Measurements from ENCODE around the gene FBXW8. TPM values are rescaled to one million over a fixed set of nuclear protein-coding genes. Genes with fewer than 3 reads are reported as not detected.

The FBXW8 gene
- polyA plus RNA-seq, 2 of the 4 experiments (the other 2 are of a cell fraction), result 9.8 to 15.7 TPM

DNA sequence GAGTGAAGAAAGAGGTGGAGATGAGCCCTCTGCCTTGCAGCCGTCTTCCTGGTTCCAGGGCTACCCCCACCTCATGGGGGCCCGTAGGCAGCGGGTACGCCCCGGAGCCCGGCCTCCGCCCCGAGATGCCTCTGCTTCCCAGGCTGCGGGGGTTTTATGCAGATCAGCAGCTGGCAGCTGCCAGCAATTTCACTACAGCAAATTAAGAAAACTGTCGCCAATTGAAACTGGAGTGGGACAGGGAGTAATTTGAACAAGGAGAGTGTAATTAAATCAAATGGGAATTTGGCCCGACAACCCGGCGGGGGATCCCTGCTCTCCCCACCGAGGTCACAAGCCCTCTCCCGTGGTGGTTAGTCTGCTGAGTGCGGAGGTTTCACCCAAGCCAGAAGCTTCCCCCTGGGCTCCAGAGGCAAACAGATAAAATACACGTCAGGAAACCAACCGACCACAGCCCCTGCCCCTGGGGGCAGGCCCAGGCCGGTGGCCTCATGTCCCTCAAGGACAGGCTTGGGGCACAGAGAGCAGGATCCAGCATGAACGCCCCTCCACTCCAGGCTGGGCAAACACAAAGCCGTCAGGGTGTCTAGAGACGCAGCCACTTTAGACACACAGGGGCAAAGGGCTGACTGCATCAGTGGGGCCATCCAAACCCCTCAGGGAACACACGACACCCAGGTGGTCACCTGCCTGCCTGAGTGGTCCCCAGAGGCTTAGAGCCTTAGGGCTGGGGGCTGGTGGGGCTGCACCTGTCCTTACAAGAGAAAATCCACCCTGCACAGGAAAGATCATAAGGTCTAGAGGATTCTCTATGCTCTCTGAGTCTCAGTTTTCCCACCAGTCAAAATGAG lies 134.6 kb downstream of the FBXW8 start:
- CTCF ChIA-PET, result no interaction called here
- H3K4me2 ChIP-seq, result no peak overlapping the region
- ATAC-seq (peak in 1 of 2 experiments; percentile 5; a peak in 1 of 6 replicates), FAIRE-seq (no peak), DNase-seq (ENCODE audit: low read depth in 1 of 2, low spot score in 1 of 2) (no peak)
- POLR2A ChIA-PET, result no interaction called here
- H3K9me3 ChIP-seq, result no peaks in the 10 kb centered on the region
- peak overlapping the region in 1 of 2 experiments; percentile 34; a peak in 1 of 6 replicates for H3K27ac ChIP-seq
- no peak overlapping the region for H3K4me3 ChIP-seq
- WGBS (ENCODE audit: missing lambda C conversion rate), result 88% methylated on average over 23 of the region's 23 CpGs
- peaks cover 15% of the 10 kb centered on the region for H3K4me1 ChIP-seq
- TF ChIP-seq CHD4 (IDR thresholded peaks at IDR 0.05; ENCODE audit: borderline replicate concordance) (no peak), FOSL2 (IDR thresholded peaks at IDR 0.05) (no peak), FOSL2 (CRISPR knock-in tag; IDR thresholded peaks at IDR 0.05) (no peak), KDM5A (IDR thresholded peaks at IDR 0.05) (no peak), ESRRA (IDR thresholded peaks at IDR 0.05; ENCODE audit: borderline replicate concordance, low read length) (no peak), MYC (IDR thresholded peaks at IDR 0.05; ENCODE audit: borderline replicate concordance, low read length) (no peak), RNF2 (IDR thresholded peaks at IDR 0.05; ENCODE audit: borderline replicate concordance, low read depth) (no peak), HEYL (CRISPR knock-in tag; IDR thresholded peaks at IDR 0.05) (no peak), BHLHE40 (IDR thresholded peaks at IDR 0.05; ENCODE audit: low read depth, low read length) (no peak), RARB (CRISPR knock-in tag; IDR thresholded peaks at IDR 0.05) (no peak), ZSCAN20 (CRISPR knock-in tag; IDR thresholded peaks at IDR 0.05) (no peak), CHD2 (IDR thresholded peaks at IDR 0.05; ENCODE audit: low read length, partially characterized antibody) (no peak), HOXB5 (CRISPR knock-in tag; IDR thresholded peaks at IDR 0.05) (no peak)
- TF ChIP-seq, protein P1, sequence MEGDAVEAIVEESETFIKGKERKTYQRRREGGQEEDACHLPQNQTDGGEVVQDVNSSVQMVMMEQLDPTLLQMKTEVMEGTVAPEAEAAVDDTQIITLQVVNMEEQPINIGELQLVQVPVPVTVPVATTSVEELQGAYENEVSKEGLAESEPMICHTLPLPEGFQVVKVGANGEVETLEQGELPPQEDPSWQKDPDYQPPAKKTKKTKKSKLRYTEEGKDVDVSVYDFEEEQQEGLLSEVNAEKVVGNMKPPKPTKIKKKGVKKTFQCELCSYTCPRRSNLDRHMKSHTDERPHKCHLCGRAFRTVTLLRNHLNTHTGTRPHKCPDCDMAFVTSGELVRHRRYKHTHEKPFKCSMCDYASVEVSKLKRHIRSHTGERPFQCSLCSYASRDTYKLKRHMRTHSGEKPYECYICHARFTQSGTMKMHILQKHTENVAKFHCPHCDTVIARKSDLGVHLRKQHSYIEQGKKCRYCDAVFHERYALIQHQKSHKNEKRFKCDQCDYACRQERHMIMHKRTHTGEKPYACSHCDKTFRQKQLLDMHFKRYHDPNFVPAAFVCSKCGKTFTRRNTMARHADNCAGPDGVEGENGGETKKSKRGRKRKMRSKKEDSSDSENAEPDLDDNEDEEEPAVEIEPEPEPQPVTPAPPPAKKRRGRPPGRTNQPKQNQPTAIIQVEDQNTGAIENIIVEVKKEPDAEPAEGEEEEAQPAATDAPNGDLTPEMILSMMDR (IDR thresholded peaks at IDR 0.05), result no peak
- TF ChIP-seq, protein P2, sequence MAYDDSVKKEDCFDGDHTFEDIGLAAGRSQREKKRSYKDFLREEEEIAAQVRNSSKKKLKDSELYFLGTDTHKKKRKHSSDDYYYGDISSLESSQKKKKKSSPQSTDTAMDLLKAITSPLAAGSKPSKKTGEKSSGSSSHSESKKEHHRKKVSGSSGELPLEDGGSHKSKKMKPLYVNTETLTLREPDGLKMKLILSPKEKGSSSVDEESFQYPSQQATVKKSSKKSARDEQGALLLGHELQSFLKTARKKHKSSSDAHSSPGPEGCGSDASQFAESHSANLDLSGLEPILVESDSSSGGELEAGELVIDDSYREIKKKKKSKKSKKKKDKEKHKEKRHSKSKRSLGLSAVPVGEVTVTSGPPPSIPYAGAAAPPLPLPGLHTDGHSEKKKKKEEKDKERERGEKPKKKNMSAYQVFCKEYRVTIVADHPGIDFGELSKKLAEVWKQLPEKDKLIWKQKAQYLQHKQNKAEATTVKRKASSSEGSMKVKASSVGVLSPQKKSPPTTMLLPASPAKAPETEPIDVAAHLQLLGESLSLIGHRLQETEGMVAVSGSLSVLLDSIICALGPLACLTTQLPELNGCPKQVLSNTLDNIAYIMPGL (CRISPR knock-in tag; IDR thresholded peaks at IDR 0.05; ENCODE audit: borderline replicate concordance), result no peak

DNA sequence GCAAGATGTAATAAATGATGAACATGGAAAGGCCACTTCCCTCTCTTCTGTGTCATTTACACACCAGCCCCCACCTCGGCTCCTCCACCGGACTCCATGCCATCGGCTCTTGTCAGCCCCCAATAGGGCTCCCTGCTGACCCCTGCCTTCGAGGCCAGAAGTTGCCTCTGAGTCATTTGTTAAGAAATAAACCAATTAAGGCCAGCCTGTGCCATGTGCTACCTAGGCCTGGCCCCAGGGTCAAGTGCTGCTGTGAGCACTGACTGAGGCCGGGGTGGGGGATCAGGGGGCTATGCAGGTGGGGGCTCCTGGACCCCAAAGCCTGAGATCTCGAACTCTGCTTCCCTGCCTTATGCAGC lies 135.2 kb downstream of the FBXW8 start:
- no peak overlapping the region for H3K4me2 ChIP-seq
- H3K27ac ChIP-seq, result no peak overlapping the region
- H3K4me3 ChIP-seq, result no peak overlapping the region
- peaks cover 15% of the 10 kb centered on the region for H3K4me1 ChIP-seq
- ChIA-PET CTCF (no interaction called here), POLR2A (no interaction called here)
- no peak for DNase-seq (ENCODE audit: low read depth in 1 of 2, low spot score in 1 of 2)
- WGBS (ENCODE audit: missing lambda C conversion rate), result 71% methylated on average over 6 of the region's 6 CpGs
- H3K9me3 ChIP-seq, result no peaks in the 10 kb centered on the region
- TF ChIP-seq EHMT2 (IDR thresholded peaks at IDR 0.05; ENCODE audit: low read depth), result no peak
- no peak for TF ChIP-seq CEBPB (IDR thresholded peaks at IDR 0.05)
- TF ChIP-seq JUNB (IDR thresholded peaks at IDR 0.05), result no peak
- TF ChIP-seq NR3C1 (IDR thresholded peaks at IDR 0.05), result no peak
- TF ChIP-seq NPAS2 (CRISPR knock-in tag; IDR thresholded peaks at IDR 0.05; ENCODE audit: borderline replicate concordance), result no peak
- no peak for TF ChIP-seq TP53 (CRISPR knock-in tag; IDR thresholded peaks at IDR 0.05)
- TF ChIP-seq, protein P2 (CRISPR knock-in tag; IDR thresholded peaks at IDR 0.05; ENCODE audit: borderline replicate concordance), result no peak
- TF ChIP-seq CBX2 (IDR thresholded peaks at IDR 0.05; ENCODE audit: borderline replicate concordance, low read depth), result no peak
- TF ChIP-seq ESRRA (IDR thresholded peaks at IDR 0.05; ENCODE audit: borderline replicate concordance, low read length), result no peak
- no peak for TF ChIP-seq BHLHE40 (IDR thresholded peaks at IDR 0.05; ENCODE audit: low read depth, low read length)
- FAIRE-seq, result no peak
- ATAC-seq, result 0 out of 6 replicates have a peak, but pooled peaks of 1 of the 2 experiments have one; percentile 25
